SU-DHL-6 (cell line): ENCODE results near the gene STRIT1.

Experiments
- H2AFZ ChIP-seq: fragments of 200-600 bp; sonication (generic); 2 replicates; pipeline ENCODE4 v1.6.1; 2014; ENCODE audit warnings: low read depth, mild to moderate bottlenecking, moderate library complexity, mixed read lengths, antibody characterized with exemption, low read length; ENCODE audit not compliant: severe bottlenecking
- H3F3A ChIP-seq: fragments of 200-600 bp; shearing (Covaris generic); 2 replicates; pipeline ENCODE4 v1.6.0; 2016; ENCODE audit warnings: antibody characterized with exemption, mild to moderate bottlenecking; ENCODE audit not compliant: insufficient read depth
- H3K27ac ChIP-seq: fragments of 200-600 bp; sonication (generic); 2 replicates; pipeline ENCODE4 v1.5.1; 2016; ENCODE audit warnings: low read depth, mild to moderate bottlenecking, low read length, moderate library complexity, mixed read lengths
- H3K27me3 ChIP-seq: fragments of 200-600 bp; sonication (generic), shearing (Covaris generic); 2 replicates; pipeline ENCODE4 v1.6.0; 2014; ENCODE audit warnings: mild to moderate bottlenecking, low read length
- H3K36me3 ChIP-seq: fragments of 200-600 bp; sonication (generic); 2 replicates; pipeline ENCODE4 v1.6.1; 2014; ENCODE audit warnings: mild to moderate bottlenecking, low read length, mixed read lengths
- H3K4me2 ChIP-seq: fragments of 300-600, 200-600 bp; shearing (Covaris generic), sonication (generic); 2 replicates; pipeline ENCODE4 v1.6.0; 2014; ENCODE audit warnings: low read length, low read depth, mild to moderate bottlenecking; ENCODE audit not compliant: poor library complexity, severe bottlenecking
- H3K4me3 ChIP-seq: fragments of 200-600 bp; sonication (generic); 2 replicates; pipeline ENCODE4 v1.5.1; 2014; ENCODE audit warnings: antibody characterized with exemption, low read length, mild to moderate bottlenecking, mixed read lengths; ENCODE audit not compliant: insufficient read depth, poor library complexity, severe bottlenecking
- H3K79me2 ChIP-seq: fragments of 200-600 bp; sonication (generic); 2 replicates; pipeline ENCODE4 v1.6.1; 2014; ENCODE audit warnings: mild to moderate bottlenecking, low read length, moderate library complexity; ENCODE audit not compliant: insufficient read depth
- H3K9ac ChIP-seq: fragments of 200-600 bp; sonication (generic); 2 replicates; pipeline ENCODE4 v1.7.0; 2014; ENCODE audit warnings: mild to moderate bottlenecking, low read length
- H3K9me2 ChIP-seq: fragments of 200-600 bp; sonication (generic); replicated peaks from 2 replicates; pipeline ENCODE4 v1.6.1; 2014; ENCODE audit warnings: low read length; ENCODE audit not compliant: insufficient read depth
- H3K9me3 ChIP-seq: fragments of 200-600 bp; sonication (generic); 2 replicates; pipeline ENCODE4 v1.6.1; 2014; ENCODE audit warnings: low read length, mixed read lengths; ENCODE audit not compliant: insufficient read depth
- H4K20me1 ChIP-seq: fragments of 200-600 bp; sonication (generic); 2 replicates; pipeline ENCODE4 v1.6.1; 2014; ENCODE audit warnings: low read depth, mild to moderate bottlenecking, antibody characterized with exemption, low read length, moderate library complexity, mixed read lengths
- EZH2phosphoT487 ChIP-seq: fragments of 200-600 bp; sonication (generic), shearing (Covaris generic); conservative IDR thresholded peaks from 2 replicates; pipeline ENCODE4 v1.6.1; 2018; ENCODE audit warnings: mild to moderate bottlenecking, antibody characterized with exemption, low read length, moderate library complexity, mixed read lengths
- TF ChIP-seq, protein P1 (sequence below): fragments of 200-600 bp; sonication (generic); IDR thresholded peaks from one replicate; pipeline ENCODE4 v1.5.1; 2017; ENCODE audit warnings: antibody characterized with exemption, mild to moderate bottlenecking, low read length, moderate library complexity; ENCODE audit not compliant: insufficient read depth, poor library complexity, severe bottlenecking

The STRIT1 gene

DNA sequence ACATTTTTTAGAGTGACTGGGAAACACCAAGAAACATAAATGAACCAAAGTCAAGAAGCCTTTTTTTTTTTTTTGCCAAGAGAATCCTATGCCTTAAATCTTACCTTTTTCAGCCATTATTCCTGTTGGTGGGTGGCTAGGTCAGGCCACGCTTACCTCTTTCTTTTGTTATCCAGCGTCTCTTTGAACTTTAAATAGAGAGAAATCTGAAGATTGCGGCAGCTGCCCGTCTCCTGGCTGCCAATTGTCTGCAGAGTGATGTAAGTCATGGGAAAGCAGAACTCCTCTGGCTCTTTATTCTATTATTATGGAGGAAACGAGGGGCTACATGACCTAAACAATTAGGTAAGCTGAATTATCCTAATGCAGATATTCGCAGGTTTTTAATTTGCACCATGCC, at the start of gene STRIT1:
Gene STRIT1 (minus strand): TSS at position 168 of the 400 bp plus-strand sequence.
- Histone ChIP-seq H3K36me3 (0 out of 2 replicates have a peak, but pooled peaks cover 2% of the 10 kb centered on the region), H3F3A (no peaks in the 10 kb centered on the region), H3K9me3 (no peaks in the 10 kb centered on the region), H3K9me2 (no peaks in the 10 kb centered on the region), H3K79me2 (no peaks in the 10 kb centered on the region), H4K20me1 (no peaks in the 10 kb centered on the region), H3K4me2 (no peak within 1 kb of the TSS), H2AFZ (no peak within 1 kb of the TSS), H3K4me3 (no peak within 1 kb of the TSS), H3K27ac (no peak within 1 kb of the TSS), H3K27me3 (no peaks in the 10 kb centered on the region), H3K9ac (no peak within 1 kb of the TSS)
- TF ChIP-seq, protein P1, sequence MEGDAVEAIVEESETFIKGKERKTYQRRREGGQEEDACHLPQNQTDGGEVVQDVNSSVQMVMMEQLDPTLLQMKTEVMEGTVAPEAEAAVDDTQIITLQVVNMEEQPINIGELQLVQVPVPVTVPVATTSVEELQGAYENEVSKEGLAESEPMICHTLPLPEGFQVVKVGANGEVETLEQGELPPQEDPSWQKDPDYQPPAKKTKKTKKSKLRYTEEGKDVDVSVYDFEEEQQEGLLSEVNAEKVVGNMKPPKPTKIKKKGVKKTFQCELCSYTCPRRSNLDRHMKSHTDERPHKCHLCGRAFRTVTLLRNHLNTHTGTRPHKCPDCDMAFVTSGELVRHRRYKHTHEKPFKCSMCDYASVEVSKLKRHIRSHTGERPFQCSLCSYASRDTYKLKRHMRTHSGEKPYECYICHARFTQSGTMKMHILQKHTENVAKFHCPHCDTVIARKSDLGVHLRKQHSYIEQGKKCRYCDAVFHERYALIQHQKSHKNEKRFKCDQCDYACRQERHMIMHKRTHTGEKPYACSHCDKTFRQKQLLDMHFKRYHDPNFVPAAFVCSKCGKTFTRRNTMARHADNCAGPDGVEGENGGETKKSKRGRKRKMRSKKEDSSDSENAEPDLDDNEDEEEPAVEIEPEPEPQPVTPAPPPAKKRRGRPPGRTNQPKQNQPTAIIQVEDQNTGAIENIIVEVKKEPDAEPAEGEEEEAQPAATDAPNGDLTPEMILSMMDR = no peak
- TF ChIP-seq EZH2phosphoT487 = no peak

- H3F3A ChIP-seq = no peaks in the 10 kb centered on the region
- no peaks in the 10 kb centered on the region for H3K9me2 ChIP-seq
- H3K36me3 ChIP-seq = no peaks in the 10 kb centered on the region
- H3K9ac ChIP-seq = no peak overlapping the region
- H4K20me1 ChIP-seq = no peaks in the 10 kb centered on the region
- no peak overlapping the region for H2AFZ ChIP-seq
- no peak overlapping the region for H3K27ac ChIP-seq
- TF ChIP-seq, protein P1 = no peak
- TF ChIP-seq EZH2phosphoT487 = no peak
- H3K27me3 ChIP-seq = no peaks in the 10 kb centered on the region
- H3K9me3 ChIP-seq = no peaks in the 10 kb centered on the region
- H3K4me3 ChIP-seq = no peak overlapping the region
- no peak overlapping the region for H3K4me2 ChIP-seq
- H3K79me2 ChIP-seq = no peaks in the 10 kb centered on the region
These were observed 48.9 kb upstream of the STRIT1 start for GRCh38 chr3:155342344-155342743.

DNA sequence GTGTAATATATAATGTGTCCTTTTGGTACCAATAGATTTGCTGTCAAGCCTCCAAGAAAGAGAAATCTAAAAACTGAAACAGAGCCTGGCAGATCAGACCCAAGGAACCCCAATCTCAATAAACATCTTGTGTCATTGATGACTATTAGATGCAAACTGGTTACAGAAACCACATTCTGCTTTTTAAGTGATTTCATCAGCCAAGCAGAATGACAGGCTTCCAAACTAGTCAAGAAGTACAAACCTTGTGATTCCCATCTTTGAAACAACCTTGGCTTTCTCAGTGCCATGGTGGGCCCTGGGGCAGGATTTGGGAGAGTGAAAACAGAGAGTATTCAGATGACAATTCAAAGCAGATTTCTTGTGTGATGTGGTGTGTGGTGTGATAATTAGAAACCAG, 45.6 kb upstream of the STRIT1 start:
- no peak overlapping the region for H3K9ac ChIP-seq
- H3K79me2 ChIP-seq = no peaks in the 10 kb centered on the region
- H3K27ac ChIP-seq = no peak overlapping the region
- no peaks in the 10 kb centered on the region for H3K36me3 ChIP-seq
- TF ChIP-seq, protein P1 = no peak
- no peak for TF ChIP-seq EZH2phosphoT487
- H4K20me1 ChIP-seq = no peaks in the 10 kb centered on the region
- H3K27me3 ChIP-seq = no peaks in the 10 kb centered on the region
- H2AFZ ChIP-seq = no peak overlapping the region
- H3K9me3 ChIP-seq = no peaks in the 10 kb centered on the region
- no peak overlapping the region for H3K4me2 ChIP-seq
- no peaks in the 10 kb centered on the region for H3F3A ChIP-seq
- no peaks in the 10 kb centered on the region for H3K9me2 ChIP-seq
- H3K4me3 ChIP-seq = no peak overlapping the region
